ENCODE measurements around the gene CCDC174.

DNA sequence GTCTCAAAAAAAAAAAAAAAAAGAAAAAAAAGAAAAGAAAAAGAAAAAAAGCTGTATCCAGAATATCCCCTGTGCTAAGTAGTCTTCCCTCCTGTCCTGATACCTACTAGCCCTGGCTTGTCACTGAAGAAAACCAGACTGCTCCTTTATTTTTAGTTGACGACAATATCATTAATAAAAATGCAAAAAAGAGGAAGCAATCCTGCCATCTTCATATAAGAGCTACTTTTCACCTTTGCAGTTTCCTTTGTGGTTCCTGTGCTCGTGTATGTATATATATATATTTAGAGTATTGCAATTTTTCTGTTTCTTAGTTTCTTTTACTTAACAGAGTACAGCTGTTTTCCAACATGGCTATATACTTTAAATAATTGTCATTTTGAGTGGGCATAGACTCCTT is 37.0 kb downstream of the CCDC174 start:
- TF ChIP-seq, protein P1, sequence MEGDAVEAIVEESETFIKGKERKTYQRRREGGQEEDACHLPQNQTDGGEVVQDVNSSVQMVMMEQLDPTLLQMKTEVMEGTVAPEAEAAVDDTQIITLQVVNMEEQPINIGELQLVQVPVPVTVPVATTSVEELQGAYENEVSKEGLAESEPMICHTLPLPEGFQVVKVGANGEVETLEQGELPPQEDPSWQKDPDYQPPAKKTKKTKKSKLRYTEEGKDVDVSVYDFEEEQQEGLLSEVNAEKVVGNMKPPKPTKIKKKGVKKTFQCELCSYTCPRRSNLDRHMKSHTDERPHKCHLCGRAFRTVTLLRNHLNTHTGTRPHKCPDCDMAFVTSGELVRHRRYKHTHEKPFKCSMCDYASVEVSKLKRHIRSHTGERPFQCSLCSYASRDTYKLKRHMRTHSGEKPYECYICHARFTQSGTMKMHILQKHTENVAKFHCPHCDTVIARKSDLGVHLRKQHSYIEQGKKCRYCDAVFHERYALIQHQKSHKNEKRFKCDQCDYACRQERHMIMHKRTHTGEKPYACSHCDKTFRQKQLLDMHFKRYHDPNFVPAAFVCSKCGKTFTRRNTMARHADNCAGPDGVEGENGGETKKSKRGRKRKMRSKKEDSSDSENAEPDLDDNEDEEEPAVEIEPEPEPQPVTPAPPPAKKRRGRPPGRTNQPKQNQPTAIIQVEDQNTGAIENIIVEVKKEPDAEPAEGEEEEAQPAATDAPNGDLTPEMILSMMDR (IDR thresholded peaks at IDR 0.05), result no peak
- no peak for TF ChIP-seq EZH2 (IDR thresholded peaks at IDR 0.05; ENCODE audit: borderline replicate concordance, insufficient read depth, low read depth, low read length, poor library complexity, severe bottlenecking)

All from B cell (primary cell).